Large intestine (tissue), 3 donors: ENCODE data around the gene SLAMF6. TPM values are rescaled to one million over a fixed set of nuclear protein-coding genes. Genes with fewer than 3 reads are reported as not detected.
"Not testable (repeated sequence)": the region's sequence is repeated elsewhere in the genome, so short reads cannot be mapped to it uniquely, and the experiment has no call there.

Experiments
- DNase-seq, 2 donors: peaks; one replicate each; pipeline versions ENCODE4 v3.0.0 to v3.0.0-alpha.2; 2013
- H3K27ac ChIP-seq: one replicate; pipeline ENCODE4 v1.5.1; 2013; ENCODE audit warnings: low read length
- H3K27me3 ChIP-seq: 2 replicates; pipeline ENCODE4 v1.6.1; 2013; ENCODE audit warnings: low read length; ENCODE audit not compliant: control insufficient read depth, insufficient read depth
- H3K36me3 ChIP-seq: 2 replicates; pipeline ENCODE4 v1.6.1; 2013; ENCODE audit warnings: low read length; ENCODE audit not compliant: control insufficient read depth, insufficient read depth
- H3K4me1 ChIP-seq: one replicate; pipeline ENCODE4 v1.6.1; 2013; ENCODE audit warnings: low read length; ENCODE audit not compliant: control insufficient read depth, insufficient read depth
- H3K4me3 ChIP-seq: one replicate; pipeline ENCODE4 v1.5.1; 2013; ENCODE audit warnings: low read length
- H3K9me3 ChIP-seq: one replicate; pipeline ENCODE4 v1.6.1; 2013; ENCODE audit warnings: mild to moderate bottlenecking, low read depth, low read length, moderate library complexity; ENCODE audit not compliant: control insufficient read depth
- WGBS: methylation state at CpG from one replicate; pipeline ENCODE4 v1.1.5; 2013; ENCODE audit warnings: low lambda C conversion rate; ENCODE audit not compliant: insufficient coverage; 5-methylcytosine and 5-hydroxymethylcytosine counted together
- polyA plus RNA-seq: library from polyadenylated mRNA; unstranded; fragments of 120-200 nt; gene quantifications from one replicate; pipeline ENCODE4 v1.2.1, GENCODE V29; 2013

SLAMF6 gene
- polyA plus RNA-seq, 1 donor = 1.6 TPM

- not testable (repeated sequence) for H3K27me3 ChIP-seq, H3K4me3 ChIP-seq, DNase-seq, H3K36me3 ChIP-seq, H3K4me1 ChIP-seq, H3K27ac ChIP-seq
- H3K9me3 ChIP-seq = peaks cover 39% of the 10 kb centered on the region
- no CpG with 5 or more reads among the region's 5 CpGs for WGBS
Observed at GRCh38 chr1:160532557-160532813, 9.4 kb upstream of the SLAMF6 start.

- not testable (repeated sequence) for DNase-seq, H3K4me1 ChIP-seq, H3K36me3 ChIP-seq, H3K4me3 ChIP-seq, H3K27me3 ChIP-seq, H3K27ac ChIP-seq
- peaks cover 39% of the 10 kb centered on the region for H3K9me3 ChIP-seq
- WGBS = no CpG with 5 or more reads among the region's 29 CpGs
Observed at GRCh38 chr1:160531809-160532556, 8.9 kb upstream of the SLAMF6 start.

GRCh38 chr1:160529401-160529952 is 6.4 kb upstream of the SLAMF6 start:
- H3K27me3 ChIP-seq, H3K4me1 ChIP-seq, H3K36me3 ChIP-seq, DNase-seq, H3K27ac ChIP-seq, H3K4me3 ChIP-seq: not testable (repeated sequence)
- WGBS = no CpG with 5 or more reads among the region's 7 CpGs
- H3K9me3 ChIP-seq = peaks cover 27% of the 10 kb centered on the region

GRCh38 chr1:160523789-160524188 is 734 bp upstream of the SLAMF6 start:
- not testable (repeated sequence) for H3K27ac ChIP-seq, H3K4me3 ChIP-seq, H3K9me3 ChIP-seq, H3K27me3 ChIP-seq, H3K36me3 ChIP-seq, H3K4me1 ChIP-seq, DNase-seq
- no CpG with 5 or more reads among the region's 2 CpGs for WGBS

GRCh38 chr1:160522136-160522535 is 919 bp downstream of the SLAMF6 start:
- no peaks in the 10 kb centered on the region for H3K9me3 ChIP-seq
- WGBS = no CpG with 5 or more reads among the region's 3 CpGs
- no peak overlapping the region for H3K4me3 ChIP-seq
- peaks cover 8% of the 10 kb centered on the region for H3K4me1 ChIP-seq
- no peaks in the 10 kb centered on the region for H3K27me3 ChIP-seq
- DNase-seq = no peak
- no peaks in the 10 kb centered on the region for H3K36me3 ChIP-seq
- H3K27ac ChIP-seq = no peak overlapping the region

GRCh38 chr1:160521554-160521953 is 1.5 kb downstream of the SLAMF6 start:
- no peaks in the 10 kb centered on the region for H3K36me3 ChIP-seq
- no peaks in the 10 kb centered on the region for H3K27me3 ChIP-seq
- no peaks in the 10 kb centered on the region for H3K9me3 ChIP-seq
- H3K4me3 ChIP-seq = no peak overlapping the region
- H3K27ac ChIP-seq = no peak overlapping the region
- peaks cover 8% of the 10 kb centered on the region for H3K4me1 ChIP-seq
- no peak for DNase-seq
- WGBS = 75% methylated on average over 1 of the region's 2 CpGs

- no peak overlapping the region for H3K4me3 ChIP-seq
- no peak for DNase-seq
- no peak overlapping the region for H3K27ac ChIP-seq
- WGBS = 80% methylated on average over 1 of the region's 3 CpGs
- no peaks in the 10 kb centered on the region for H3K9me3 ChIP-seq
- H3K27me3 ChIP-seq = no peaks in the 10 kb centered on the region
- peaks cover 8% of the 10 kb centered on the region for H3K4me1 ChIP-seq
- no peaks in the 10 kb centered on the region for H3K36me3 ChIP-seq
Observed at GRCh38 chr1:160520999-160521398, 2.1 kb downstream of the SLAMF6 start.

GRCh38 chr1:160520582-160520981 is 2.5 kb downstream of the SLAMF6 start:
- WGBS = 75% methylated on average over 2 of the region's 2 CpGs
- no peaks in the 10 kb centered on the region for H3K9me3 ChIP-seq
- H3K36me3 ChIP-seq = no peaks in the 10 kb centered on the region
- H3K4me3 ChIP-seq = no peak overlapping the region
- DNase-seq = no peak
- peaks cover 8% of the 10 kb centered on the region for H3K4me1 ChIP-seq
- no peaks in the 10 kb centered on the region for H3K27me3 ChIP-seq
- H3K27ac ChIP-seq = peak overlapping the region; percentile 83

GRCh38 chr1:160519642-160520435 is 3.2 kb downstream of the SLAMF6 start:
- H3K27ac ChIP-seq = peak overlapping the region; percentile 83
- H3K4me3 ChIP-seq = no peak overlapping the region
- no peaks in the 10 kb centered on the region for H3K36me3 ChIP-seq
- no peaks in the 10 kb centered on the region for H3K27me3 ChIP-seq
- DNase-seq = peak; percentile 56 to 84
- peaks cover 8% of the 10 kb centered on the region for H3K4me1 ChIP-seq
- H3K9me3 ChIP-seq = no peaks in the 10 kb centered on the region
- no CpG with 5 or more reads among the region's 5 CpGs for WGBS

- H3K27ac ChIP-seq, DNase-seq, H3K4me3 ChIP-seq, H3K36me3 ChIP-seq, H3K4me1 ChIP-seq, H3K27me3 ChIP-seq, H3K9me3 ChIP-seq: not testable (repeated sequence)
- WGBS = no CpG with 5 or more reads among the region's 2 CpGs
Observed at GRCh38 chr1:160517519-160517918, 5.5 kb downstream of the SLAMF6 start.
